Astrocyte of the cerebellum (primary cell): Measurements from ENCODE around the gene JARID2.
A peak's percentile ranks its signal among the peaks of the same experiment; 100 is the strongest.

ENCODE experiments used
- DNase-seq: peaks from one replicate; pipeline ENCODE4 v3.0.0-alpha.2; 2011; ENCODE audit warnings: low read depth
- H3K4me3 ChIP-seq: 2 replicates; pipeline ENCODE4 v1.5.1; 2011; ENCODE audit warnings: mild to moderate bottlenecking, low read depth, low read length, moderate library complexity
- CTCF ChIP-seq: IDR thresholded peaks from 2 replicates; pipeline ENCODE4 v1.5.1; 2012; ENCODE audit warnings: low read length, low read depth, moderate library complexity, mild to moderate bottlenecking; ENCODE audit errors: missing control alignments
- in situ Hi-C: cut with HindIII; loops from 2 replicates; pipeline ENCODE4 v1.10.0; 2017; ENCODE audit warnings: low sequenced_read_pairs

JARID2 gene

GRCh38 chr6:15551798-15552197 lies 305.9 kb downstream of the JARID2 start:
- DNase-seq, result peak; percentile 70
- in situ Hi-C loops, result no loop called here
- no peak for TF ChIP-seq CTCF
- H3K4me3 ChIP-seq, result no peak overlapping the region

- no peak for TF ChIP-seq CTCF
- no peak overlapping the region for H3K4me3 ChIP-seq
- in situ Hi-C loops, result no loop called here
- DNase-seq, result no peak
Measured at GRCh38 chr6:15553031-15553430, 307.2 kb downstream of the JARID2 start.

- DNase-seq, result no peak
- TF ChIP-seq CTCF, result no peak
- H3K4me3 ChIP-seq, result no peak overlapping the region
- in situ Hi-C loops, result no loop called here
Measured at GRCh38 chr6:15553736-15554294, 307.9 kb downstream of the JARID2 start.

- TF ChIP-seq CTCF, result no peak
- no peak overlapping the region for H3K4me3 ChIP-seq
- no peak for DNase-seq
- in situ Hi-C loops, result no loop called here
Measured at GRCh38 chr6:15554728-15555100, 308.8 kb downstream of the JARID2 start.

- TF ChIP-seq CTCF, result no peak
- DNase-seq, result no peak
- in situ Hi-C loops, result no loop called here
- H3K4me3 ChIP-seq, result no peak overlapping the region
Measured at GRCh38 chr6:15555101-15556038, 309.5 kb downstream of the JARID2 start.

- TF ChIP-seq CTCF, result no peak
- H3K4me3 ChIP-seq, result no peak overlapping the region
- no peak for DNase-seq
- in situ Hi-C loops, result no loop called here
Measured at GRCh38 chr6:15556711-15557110, 310.8 kb downstream of the JARID2 start.
